Gastrocnemius medialis (tissue), 4 donors: ENCODE data around the gene HSPB8. TPM values are rescaled to one million over a fixed set of nuclear protein-coding genes. Genes with fewer than 3 reads are reported as not detected.
A peak's percentile ranks its signal among the peaks of the same experiment; 100 is the strongest.

ENCODE experiments used
- ATAC-seq, 2 donors: fragments of 150-250 bp; one replicate each; pipeline ENCODE4 v1.9.1; 2016
- DNase-seq, 2 donors: peaks; one replicate each; pipeline ENCODE4 v3.0.0-alpha.2; 2019
- H3K27ac ChIP-seq, 4 donors: fragments of 200-600 bp; sonication (generic); 1 replicate in 1 of 4; 2 replicates in 3 of 4; pipeline ENCODE4 v1.5.1; 2016 to 2018; ENCODE audit warnings: mild to moderate bottlenecking in 2 of 4, moderate library complexity in 1 of 4
- H3K27me3 ChIP-seq, 3 donors: fragments of 200-600 bp; sonication (generic) in 2 of 3; 1 replicate in 1 of 3; 2 replicates in 2 of 3; pipeline versions ENCODE4 v1.5.1 to v1.6.0; 2016 to 2019; ENCODE audit warnings: mild to moderate bottlenecking in 1 of 3, moderate library complexity in 1 of 3
- H3K36me3 ChIP-seq, 2 donors: fragments of 200-600 bp; sonication (generic) in 1 of 2; one replicate each; pipeline ENCODE4 v1.5.1; 2017 to 2018
- H3K4me1 ChIP-seq, 2 donors: fragments of 200-600 bp; sonication (generic) in 1 of 2; one replicate each; pipeline ENCODE4 v1.5.1; 2016 to 2017; ENCODE audit warnings: mild to moderate bottlenecking in 2 of 2
- H3K4me3 ChIP-seq, 4 donors: fragments of 200-600 bp; sonication (generic) in 3 of 4; 1 replicate in 1 of 4; 2 replicates in 3 of 4; pipeline ENCODE4 v1.5.1; 2016 to 2019; ENCODE audit warnings: mild to moderate bottlenecking in 2 of 4
- H3K9me3 ChIP-seq, 3 donors: fragments of 200-600 bp; sonication (generic) in 2 of 3; 1 replicate in 1 of 3; 2 replicates in 2 of 3; pipeline ENCODE4 v1.5.1; 2016 to 2019
- CTCF ChIP-seq, 5 experiments: fragments of 450-650 bp in 3 of 5; fragments of 200-600 bp in 2 of 5; sonication (generic) in 2 of 5; IDR thresholded peaks in 4 of 5; conservative IDR thresholded peaks in 1 of 5; 1 replicate in 4 of 5; 2 replicates in 1 of 5; pipeline ENCODE4 v1.5.1; 2016 to 2019; ENCODE audit warnings: antibody characterized with exemption in 5 of 5, mild to moderate bottlenecking in 3 of 5, moderate library complexity in 3 of 5
- POLR2A ChIP-seq, 2 donors: fragments of 450-650 bp; IDR thresholded peaks; one replicate each; pipeline ENCODE4 v1.6.1; 2017; ENCODE audit warnings: antibody characterized with exemption in 2 of 2, mild to moderate bottlenecking in 2 of 2, moderate library complexity in 2 of 2
- in situ Hi-C, 4 donors: fragments of 200-750 bp; cut with MboI; loops; one replicate each; pipeline versions ENCODE4 v1.15.0 to v1.8.0; 2017; ENCODE audit warnings: low sequenced_read_pairs in 4 of 4
- intact Hi-C: fragments of 100-400 bp; cut with DNase I; formaldehyde crosslinking; loops from one replicate; pipeline ENCODE4 v1.15.1; 2023; ENCODE audit warnings: low total_unique reads
- total RNA-seq, 4 donors: library from RNA; depleted of rRNA; stranded (reverse); fragments of >200 nt; gene quantifications; one replicate each; pipeline versions ENCODE4 v1.1.0 to v1.2.3, GENCODE V29; 2016

HSPB8 gene
- total RNA-seq, 4 donors from 2014 or later, result 552 to 742 (median 604) TPM

GRCh38 chr12:119229837-119230236 lies 51.1 kb downstream of the HSPB8 start:
- DNase-seq (peak; percentile 22 to 58), ATAC-seq (peak; percentile 93 to 98)
- in situ Hi-C loops (no loop called here), intact Hi-C loops (no loop called here)
- Histone ChIP-seq H3K4me1 (peaks cover 0 to 6% of the 10 kb centered on the region in 2 donors), H3K4me3 (peak overlapping the region; percentile 31 to 48 (median 40)), H3K27ac (peak overlapping the region in 1 of 4 donors; percentile 46), H3K9me3 (no peaks in the 10 kb centered on the region), H3K27me3 (no peaks in the 10 kb centered on the region), H3K36me3 (no peaks in the 10 kb centered on the region)
- TF ChIP-seq POLR2A (IDR thresholded peaks at IDR 0.05) (no peak), CTCF (IDR thresholded peaks at IDR 0.05 in 4 of 5, conservative IDR thresholded peaks at IDR 0.05 in 1 of 5) (no peak)

GRCh38 chr12:119230807-119231206 lies 52.1 kb downstream of the HSPB8 start:
- Histone ChIP-seq H3K36me3 (no peaks in the 10 kb centered on the region), H3K4me3 (no peak overlapping the region), H3K27ac (no peak overlapping the region), H3K27me3 (no peaks in the 10 kb centered on the region), H3K9me3 (no peaks in the 10 kb centered on the region), H3K4me1 (no peaks in the 10 kb centered on the region)
- no peak for ATAC-seq
- TF ChIP-seq POLR2A (IDR thresholded peaks at IDR 0.05) (no peak), CTCF (IDR thresholded peaks at IDR 0.05 in 4 of 5, conservative IDR thresholded peaks at IDR 0.05 in 1 of 5) (no peak)
- in situ Hi-C loops, result no loop called here
- no peak for DNase-seq
- intact Hi-C loops, result no loop called here

GRCh38 chr12:119231774-119232173 lies 53.0 kb downstream of the HSPB8 start:
- no peak for ATAC-seq
- no peak for DNase-seq

DNA sequence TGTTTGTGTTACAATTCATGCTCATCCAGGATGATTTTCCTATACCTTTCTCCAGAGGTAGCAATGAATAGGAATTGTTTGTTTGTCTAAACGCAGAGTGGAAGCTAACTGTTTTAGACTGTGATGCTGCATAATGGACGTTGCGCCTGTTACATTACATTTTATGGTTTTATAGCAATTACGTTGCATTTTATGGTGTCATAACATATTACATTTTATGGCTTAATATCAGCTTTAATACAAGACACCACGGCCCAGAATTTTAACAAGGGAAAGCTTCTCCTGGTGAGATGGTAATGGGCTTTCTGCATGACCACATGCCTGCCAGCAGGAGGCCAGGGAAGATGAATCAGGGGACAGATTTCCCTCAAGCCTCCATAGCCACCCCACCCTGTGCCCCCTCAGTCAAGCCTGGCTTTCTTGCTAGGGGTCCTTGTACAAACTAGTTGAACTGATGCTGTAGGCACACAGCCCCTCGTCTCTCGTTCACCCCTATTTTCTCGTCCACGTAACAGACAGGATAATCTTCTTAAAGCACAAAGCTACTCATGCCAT lies 56.5 kb downstream of the HSPB8 start:
- TF ChIP-seq POLR2A (IDR thresholded peaks at IDR 0.05) (no peak), CTCF (IDR thresholded peaks at IDR 0.05 in 4 of 5, conservative IDR thresholded peaks at IDR 0.05 in 1 of 5) (peak in 1 of 5 experiments; percentile 26)
- H3K9me3 ChIP-seq, result no peaks in the 10 kb centered on the region
- in situ Hi-C loops (no loop called here), intact Hi-C loops (no loop called here)
- H3K27ac ChIP-seq, result no peak overlapping the region
- no peaks in the 10 kb centered on the region for H3K27me3 ChIP-seq
- ATAC-seq, result no peak
- no peak overlapping the region for H3K4me3 ChIP-seq
- H3K36me3 ChIP-seq, result no peaks in the 10 kb centered on the region
- DNase-seq, result no peak
- H3K4me1 ChIP-seq, result no peaks in the 10 kb centered on the region

More at GRCh38 chr12:119231774-119232173, 53.0 kb downstream of the HSPB8 start:
- no peaks in the 10 kb centered on the region for H3K4me1 ChIP-seq
- no peaks in the 10 kb centered on the region for H3K36me3 ChIP-seq
- no peaks in the 10 kb centered on the region for H3K27me3 ChIP-seq
- no peaks in the 10 kb centered on the region for H3K9me3 ChIP-seq
- H3K4me3 ChIP-seq, result no peak overlapping the region
- H3K27ac ChIP-seq, result no peak overlapping the region
- in situ Hi-C loops (no loop called here), intact Hi-C loops (no loop called here)
- TF ChIP-seq POLR2A (IDR thresholded peaks at IDR 0.05), result no peak
- TF ChIP-seq CTCF (IDR thresholded peaks at IDR 0.05 in 4 of 5, conservative IDR thresholded peaks at IDR 0.05 in 1 of 5), result no peak

- H3K27me3 ChIP-seq, result no peaks in the 10 kb centered on the region
- H3K27ac ChIP-seq, result no peak overlapping the region
- H3K4me1 ChIP-seq, result no peaks in the 10 kb centered on the region
- in situ Hi-C loops, result no loop called here
- TF ChIP-seq POLR2A (IDR thresholded peaks at IDR 0.05) (no peak), CTCF (IDR thresholded peaks at IDR 0.05 in 4 of 5, conservative IDR thresholded peaks at IDR 0.05 in 1 of 5) (no peak)
- ATAC-seq (no peak), DNase-seq (no peak)
- no peaks in the 10 kb centered on the region for H3K36me3 ChIP-seq
- no peaks in the 10 kb centered on the region for H3K9me3 ChIP-seq
- intact Hi-C loops, result no loop called here
- no peak overlapping the region for H3K4me3 ChIP-seq
These were observed 57.6 kb downstream of the HSPB8 start for GRCh38 chr12:119236372-119236771.
